ENCODE measurements around the gene SCN4B. TPM values are rescaled to one million over a fixed set of nuclear protein-coding genes. Genes with fewer than 3 reads are reported as not detected.

SCN4B gene
- total RNA-seq, 2 donors from 2014 or later: not detected

DNA sequence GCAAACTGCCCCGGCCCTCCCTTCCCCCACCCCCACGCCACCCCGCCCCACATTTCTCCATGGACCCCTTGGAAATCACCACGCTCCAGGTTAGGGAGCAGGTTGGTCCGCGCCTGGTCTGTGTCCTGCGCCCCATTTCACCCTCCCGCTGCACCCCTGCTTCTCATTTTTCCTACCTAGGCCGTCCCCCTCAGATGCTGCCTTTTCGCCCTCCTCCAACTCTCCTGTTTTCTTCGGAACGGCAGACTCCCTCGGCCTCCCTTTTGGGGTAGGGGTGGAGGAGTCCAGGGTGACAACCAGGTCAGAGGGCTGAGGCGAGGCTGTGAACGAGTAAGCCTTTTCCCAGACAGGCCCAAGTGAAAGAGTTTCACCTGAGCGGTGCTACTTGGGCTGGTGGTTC is 893 bp upstream of the SCN4B start:
- H3K9me3 Mint-ChIP-seq: no peaks in the 10 kb centered on the region
- H3K4me3 Mint-ChIP-seq: peak overlapping the region; percentile 12
- DNase-seq (ENCODE audit: low spot score): no peak
- peaks cover 46 to 50% of the 10 kb centered on the region in 2 donors for H3K27me3 Mint-ChIP-seq
- H3K27ac Mint-ChIP-seq: no peak overlapping the region
- no peaks in the 10 kb centered on the region for H3K36me3 Mint-ChIP-seq
- H3K4me1 Mint-ChIP-seq (ENCODE audit: low read depth in 2 of 2): peaks cover 4 to 7% of the 10 kb centered on the region in 2 donors
- ATAC-seq: no peak

DNA sequence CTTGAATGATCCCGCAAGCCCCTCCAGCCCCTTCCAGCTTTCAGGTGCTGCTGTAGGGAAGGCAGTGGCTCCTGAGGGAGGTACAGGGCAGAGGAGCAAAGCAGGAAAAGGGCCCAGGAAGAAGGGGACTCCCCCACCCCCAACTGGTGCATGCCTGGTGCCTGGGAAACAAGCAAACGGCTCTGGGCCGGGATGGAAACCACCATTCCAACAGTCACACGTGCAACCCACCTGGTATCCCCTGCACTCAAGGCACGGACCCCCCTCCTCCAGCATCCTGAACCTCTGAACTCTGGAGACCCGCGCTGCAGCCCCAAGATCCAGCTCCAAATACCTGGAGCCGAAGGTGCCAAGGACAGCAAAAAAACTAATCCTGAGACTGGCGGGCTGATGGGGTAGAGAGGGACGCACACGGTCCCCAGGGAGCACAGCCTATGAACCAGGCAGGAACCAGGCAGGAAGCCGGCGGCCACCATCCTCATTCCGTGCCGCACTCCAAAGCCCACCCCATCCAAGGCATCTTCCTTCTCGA is 537 bp downstream of the SCN4B start:
- Mint-ChIP-seq H3K27ac (no peak overlapping the region), H3K9me3 (no peaks in the 10 kb centered on the region), H3K4me1 (ENCODE audit: low read depth in 2 of 2) (peaks cover 4 to 6% of the 10 kb centered on the region in 2 donors), H3K4me3 (no peak overlapping the region), H3K27me3 (peaks cover 36 to 40% of the 10 kb centered on the region in 2 donors), H3K36me3 (no peaks in the 10 kb centered on the region)
- no peak for DNase-seq (ENCODE audit: low spot score)
- ATAC-seq: no peak

DNA sequence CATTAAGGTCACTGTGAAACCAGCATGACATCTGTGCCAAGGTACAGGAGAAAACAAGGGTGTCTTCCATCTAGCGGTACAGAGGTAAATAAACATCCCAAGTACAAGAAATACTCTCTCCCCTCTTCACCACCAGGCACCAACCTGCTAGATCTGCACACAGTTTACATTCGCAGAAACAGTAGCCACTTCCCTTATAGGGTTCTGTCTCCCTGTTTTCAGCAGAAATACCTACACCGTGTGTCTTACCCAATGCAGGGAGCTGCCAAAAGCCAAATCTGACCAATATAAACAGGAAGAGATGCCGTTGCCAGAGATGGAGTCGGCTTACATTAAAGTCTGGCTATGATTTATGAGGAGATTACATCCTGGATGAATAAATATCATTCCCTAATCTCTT is 1.2 kb downstream of the SCN4B start:
- DNase-seq (ENCODE audit: low spot score) (no peak), ATAC-seq (no peak)
- Mint-ChIP-seq H3K27me3 (peaks cover 31 to 37% of the 10 kb centered on the region in 2 donors), H3K9me3 (no peaks in the 10 kb centered on the region), H3K4me3 (no peak overlapping the region), H3K36me3 (no peaks in the 10 kb centered on the region), H3K27ac (no peak overlapping the region), H3K4me1 (ENCODE audit: low read depth in 2 of 2) (peaks cover 0 to under 1% of the 10 kb centered on the region in 2 donors)

DNA sequence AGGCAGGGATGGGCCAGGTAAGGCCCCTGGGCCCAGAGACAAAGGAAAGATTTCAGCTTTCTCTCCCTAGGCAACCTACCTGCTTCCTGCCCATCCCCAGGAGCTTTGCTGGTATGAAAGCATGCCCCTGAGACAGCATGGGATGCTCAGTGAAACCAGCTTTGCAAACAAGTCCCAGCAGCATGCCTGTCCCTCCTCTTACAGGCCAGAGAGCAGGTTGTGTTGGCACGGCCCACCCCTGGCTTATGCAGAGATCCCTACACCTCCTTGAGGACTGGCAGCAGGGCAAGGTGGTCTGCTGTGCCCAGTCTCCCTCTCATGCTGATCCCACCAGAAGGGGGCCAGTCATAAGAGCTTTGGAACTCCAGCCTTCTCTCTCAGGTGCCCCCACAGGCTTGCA is 3.1 kb downstream of the SCN4B start:
- Mint-ChIP-seq H3K4me3 (no peak overlapping the region), H3K4me1 (ENCODE audit: low read depth in 2 of 2) (peaks cover 0 to 3% of the 10 kb centered on the region in 2 donors), H3K27me3 (peaks cover 31 to 36% of the 10 kb centered on the region in 2 donors), H3K9me3 (no peaks in the 10 kb centered on the region), H3K27ac (no peak overlapping the region), H3K36me3 (no peaks in the 10 kb centered on the region)
- ATAC-seq (no peak), DNase-seq (ENCODE audit: low spot score) (no peak)

DNA sequence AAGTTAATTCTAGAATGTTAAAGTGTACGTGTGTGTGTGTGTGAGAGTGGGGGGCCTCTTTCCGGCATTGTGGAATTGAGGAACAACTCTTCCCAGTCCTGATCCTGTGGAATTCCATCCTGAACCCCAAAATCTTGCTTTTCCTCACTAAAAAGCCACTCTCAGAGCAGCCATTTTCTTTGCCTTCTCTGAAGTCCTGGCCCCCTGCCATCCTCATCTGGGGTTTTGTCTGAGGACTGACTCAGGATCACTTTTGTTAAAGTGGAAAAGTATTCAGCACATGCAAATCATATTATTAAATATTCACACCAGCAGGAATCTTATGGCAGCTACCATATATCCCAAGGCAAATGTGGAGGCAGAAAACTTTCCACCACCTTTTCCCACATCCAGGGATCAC is 3.8 kb downstream of the SCN4B start:
- peaks cover 31 to 36% of the 10 kb centered on the region in 2 donors for H3K27me3 Mint-ChIP-seq
- H3K9me3 Mint-ChIP-seq: no peaks in the 10 kb centered on the region
- H3K4me3 Mint-ChIP-seq: no peak overlapping the region
- peaks cover 0 to 3% of the 10 kb centered on the region in 2 donors for H3K4me1 Mint-ChIP-seq (ENCODE audit: low read depth in 2 of 2)
- no peaks in the 10 kb centered on the region for H3K36me3 Mint-ChIP-seq
- H3K27ac Mint-ChIP-seq: no peak overlapping the region
- DNase-seq (ENCODE audit: low spot score) (no peak), ATAC-seq (no peak)

DNA sequence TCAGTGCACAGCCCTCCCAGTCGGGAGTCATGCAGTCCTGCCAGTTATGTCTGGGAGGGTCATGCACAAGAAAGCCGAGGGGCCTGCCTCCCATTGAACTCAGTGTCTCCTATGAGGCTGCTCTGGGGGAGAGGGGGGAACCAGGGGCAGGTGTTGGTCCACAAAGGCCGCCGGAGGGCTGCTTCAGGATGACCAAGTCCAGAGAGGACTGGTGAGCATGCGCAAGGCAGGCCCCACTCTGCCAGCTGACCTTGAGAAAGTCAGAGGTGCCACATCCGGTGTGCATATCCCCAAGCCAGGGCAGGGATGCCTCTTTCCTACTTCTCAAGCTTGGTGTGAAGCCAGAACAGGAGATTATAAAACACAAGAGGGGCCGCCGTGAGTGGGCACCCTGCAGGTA is 4.4 kb downstream of the SCN4B start:
- H3K36me3 Mint-ChIP-seq: no peaks in the 10 kb centered on the region
- no peak for ATAC-seq
- no peak overlapping the region for H3K27ac Mint-ChIP-seq
- H3K4me1 Mint-ChIP-seq (ENCODE audit: low read depth in 2 of 2): peaks cover 0 to 3% of the 10 kb centered on the region in 2 donors
- DNase-seq (ENCODE audit: low spot score): no peak
- no peaks in the 10 kb centered on the region for H3K9me3 Mint-ChIP-seq
- peaks cover 31 to 35% of the 10 kb centered on the region in 2 donors for H3K27me3 Mint-ChIP-seq
- H3K4me3 Mint-ChIP-seq: no peak overlapping the region

DNA sequence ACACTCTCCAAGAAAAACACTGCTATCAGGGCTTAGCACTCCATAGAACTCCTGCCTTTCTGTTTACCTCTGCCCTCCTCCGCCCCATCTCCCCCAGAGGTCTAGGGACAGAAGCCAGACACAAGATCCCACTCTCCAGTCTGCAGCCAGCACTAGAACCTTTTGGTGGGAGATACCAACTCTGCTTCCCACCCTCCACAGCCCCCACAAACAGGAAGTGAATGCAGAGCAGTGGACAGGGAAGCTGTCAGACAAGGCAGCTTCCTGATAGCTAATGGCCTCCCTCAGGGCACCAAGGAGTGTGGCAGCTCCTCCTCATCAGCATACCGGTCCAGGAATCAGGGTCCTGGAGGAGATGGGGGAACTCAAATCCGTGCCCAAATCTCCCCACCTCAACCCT is 5.1 kb downstream of the SCN4B start:
- ATAC-seq (no peak), DNase-seq (ENCODE audit: low spot score) (no peak)
- H3K4me3 Mint-ChIP-seq: no peak overlapping the region
- peaks cover 0 to 3% of the 10 kb centered on the region in 2 donors for H3K4me1 Mint-ChIP-seq (ENCODE audit: low read depth in 2 of 2)
- peaks cover 38 to 39% of the 10 kb centered on the region in 2 donors for H3K27me3 Mint-ChIP-seq
- H3K9me3 Mint-ChIP-seq: no peaks in the 10 kb centered on the region
- no peaks in the 10 kb centered on the region for H3K36me3 Mint-ChIP-seq
- no peak overlapping the region for H3K27ac Mint-ChIP-seq

DNA sequence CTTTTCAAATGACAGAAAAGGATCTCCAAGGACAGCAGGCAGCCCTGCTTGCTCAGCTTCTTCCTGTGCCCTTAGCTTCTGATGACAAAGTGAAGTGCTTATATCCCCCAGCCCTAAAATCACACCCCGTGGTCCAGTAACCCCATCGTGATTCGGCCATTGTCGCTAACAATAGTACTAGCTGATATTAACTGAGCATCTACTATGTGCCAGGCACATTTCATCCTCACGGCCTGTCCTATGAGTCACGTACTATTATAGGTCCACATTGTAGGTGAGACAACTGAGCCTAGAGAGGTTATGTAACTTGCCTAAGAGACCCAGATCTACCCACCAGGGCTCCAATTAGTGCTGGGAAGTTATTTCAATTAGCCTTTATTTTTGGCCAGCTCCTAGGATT is 6.1 kb downstream of the SCN4B start:
- no peak for DNase-seq (ENCODE audit: low spot score)
- peak overlapping the region; percentile 69 for H3K4me3 Mint-ChIP-seq
- H3K27me3 Mint-ChIP-seq: peaks cover 47 to 48% of the 10 kb centered on the region in 2 donors
- H3K4me1 Mint-ChIP-seq (ENCODE audit: low read depth in 2 of 2): peaks cover 0 to 8% of the 10 kb centered on the region in 2 donors
- no peaks in the 10 kb centered on the region for H3K9me3 Mint-ChIP-seq
- no peak overlapping the region for H3K27ac Mint-ChIP-seq
- H3K36me3 Mint-ChIP-seq: no peaks in the 10 kb centered on the region
- ATAC-seq: no peak

DNA sequence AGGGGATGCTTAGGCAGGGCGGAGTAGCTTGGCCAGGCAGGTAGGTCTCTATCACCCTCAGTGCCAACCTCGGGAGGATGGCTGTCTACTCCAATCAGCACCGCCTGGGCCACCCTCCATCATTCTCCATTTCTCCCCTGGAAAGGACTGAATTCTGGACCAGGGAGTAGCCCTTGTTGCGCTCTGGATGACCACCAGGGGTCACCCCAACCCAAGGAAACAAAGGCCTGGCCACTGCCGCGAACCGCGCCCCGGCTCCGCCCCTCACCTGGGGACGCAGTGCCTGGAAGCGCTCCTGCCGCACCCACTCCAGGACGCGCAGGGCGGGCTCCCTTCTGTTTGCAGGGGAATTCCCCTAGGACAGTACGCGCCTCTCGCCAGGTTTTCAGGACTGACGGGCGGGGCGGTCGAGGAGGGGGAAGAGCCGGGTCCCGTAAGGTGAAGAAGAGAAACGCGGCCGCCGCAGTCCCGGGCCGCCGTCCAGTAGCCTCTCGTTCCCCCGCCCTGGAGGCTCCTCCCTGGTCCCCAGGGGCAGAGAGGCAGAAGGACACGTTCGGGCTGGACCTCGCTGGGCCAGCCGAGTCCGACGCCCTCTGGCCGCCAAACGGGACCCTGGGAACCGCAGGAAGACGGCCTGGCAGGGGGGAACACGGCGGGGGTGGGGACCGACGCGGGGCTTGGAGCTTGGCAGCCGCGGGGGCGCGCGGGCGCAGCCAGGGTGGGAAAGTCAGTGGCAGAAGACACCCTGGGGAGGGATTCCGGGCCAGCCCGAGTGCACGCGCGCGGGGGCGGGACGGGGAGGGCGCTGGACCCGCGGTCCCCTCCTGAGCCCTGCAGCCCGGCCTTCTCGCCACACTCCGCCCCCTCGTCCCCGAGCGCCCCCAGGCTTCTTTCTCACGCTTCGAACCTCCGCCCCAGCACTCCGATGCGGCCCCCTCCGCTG is 7.1 kb downstream of the SCN4B start:
- no peaks in the 10 kb centered on the region for H3K36me3 Mint-ChIP-seq
- no peaks in the 10 kb centered on the region for H3K9me3 Mint-ChIP-seq
- DNase-seq (ENCODE audit: low spot score): peak; percentile 83
- ATAC-seq: peak; percentile 91 to 94
- peaks cover 0 to 8% of the 10 kb centered on the region in 2 donors for H3K4me1 Mint-ChIP-seq (ENCODE audit: low read depth in 2 of 2)
- no peak overlapping the region for H3K27ac Mint-ChIP-seq
- peak overlapping the region; percentile 78 for H3K4me3 Mint-ChIP-seq
- peaks cover 48 to 52% of the 10 kb centered on the region in 2 donors for H3K27me3 Mint-ChIP-seq

DNA sequence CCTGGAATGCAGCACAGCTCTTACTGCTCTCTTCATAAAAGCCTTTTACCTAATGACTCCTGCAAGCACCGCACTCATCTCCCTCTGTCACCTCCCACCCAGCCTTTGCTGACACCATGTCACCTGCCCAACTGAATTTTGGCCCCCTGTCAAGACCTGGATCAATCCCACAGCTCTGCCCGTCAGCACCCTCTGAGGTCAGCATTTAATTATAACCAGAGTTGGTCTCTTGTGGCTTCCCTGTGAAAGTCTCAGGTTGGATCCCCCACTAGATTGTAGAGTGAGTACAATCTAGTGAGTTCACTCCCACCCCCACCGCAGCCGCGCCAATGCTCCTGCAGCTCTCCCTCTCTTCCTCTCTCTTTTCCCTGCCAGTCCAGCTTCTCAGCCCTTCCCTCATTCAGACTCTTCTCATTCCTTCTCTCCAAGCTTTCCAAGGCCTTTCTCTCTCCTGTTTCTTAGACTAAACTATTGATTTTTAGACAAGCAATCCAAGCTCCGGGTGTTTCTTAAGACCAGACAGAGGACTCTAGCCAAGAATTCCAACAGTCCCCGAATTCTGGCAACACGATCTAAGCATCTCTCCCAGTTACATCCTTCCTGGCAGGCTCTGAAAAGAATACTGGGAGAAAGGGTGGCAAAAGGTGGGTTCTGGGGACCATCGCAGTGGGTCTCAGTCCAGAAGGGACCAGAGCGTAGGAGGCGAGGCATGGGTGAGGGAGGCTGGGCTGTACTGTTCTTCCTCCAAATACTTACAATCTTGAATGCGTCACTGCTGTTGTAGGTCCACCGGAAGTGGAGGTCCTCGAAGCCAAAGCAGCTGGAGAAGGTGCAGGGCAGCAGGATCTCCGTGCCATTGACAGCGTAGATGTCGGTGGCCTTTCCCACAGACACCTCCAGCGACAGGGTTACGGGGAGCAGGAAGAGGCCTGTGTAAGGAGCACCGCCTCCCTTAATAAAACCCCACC is 8.0 kb downstream of the SCN4B start:
- Mint-ChIP-seq H3K27me3 (peaks cover 45 to 47% of the 10 kb centered on the region in 2 donors), H3K27ac (no peak overlapping the region), H3K4me3 (peak overlapping the region; percentile 78), H3K36me3 (no peaks in the 10 kb centered on the region), H3K4me1 (ENCODE audit: low read depth in 2 of 2) (peaks cover 0 to 8% of the 10 kb centered on the region in 2 donors), H3K9me3 (no peaks in the 10 kb centered on the region)
- ATAC-seq (no peak), DNase-seq (ENCODE audit: low spot score) (peak; percentile 12)

DNA sequence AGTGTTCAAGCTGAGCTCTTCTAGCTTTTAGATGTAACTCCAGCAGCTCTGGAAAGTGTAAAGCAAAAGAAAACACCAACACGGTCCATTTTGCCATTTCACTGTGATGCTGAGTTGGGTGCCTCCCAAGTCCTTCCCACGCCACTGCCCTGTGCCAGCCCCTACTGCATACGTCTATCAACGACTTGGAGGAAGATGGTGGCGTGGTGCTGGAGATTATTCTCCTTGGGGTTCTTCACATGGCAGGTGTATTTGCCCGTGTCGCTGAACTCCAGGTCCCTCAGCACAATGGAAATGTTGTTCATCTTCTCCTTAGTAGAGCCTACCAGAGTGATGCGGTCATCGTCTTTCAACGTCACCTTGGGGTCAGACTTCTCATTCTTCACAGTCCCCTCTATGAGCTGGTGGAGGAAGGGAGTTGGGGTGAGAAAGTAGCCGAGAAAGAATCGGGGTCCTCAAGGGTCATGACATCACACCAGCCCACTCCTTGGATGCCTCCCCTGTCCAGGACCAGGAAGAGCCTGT is 8.9 kb downstream of the SCN4B start:
- ATAC-seq: no peak
- no peaks in the 10 kb centered on the region for H3K9me3 Mint-ChIP-seq
- no peak overlapping the region for H3K27ac Mint-ChIP-seq
- peaks cover 0 to 8% of the 10 kb centered on the region in 2 donors for H3K4me1 Mint-ChIP-seq (ENCODE audit: low read depth in 2 of 2)
- no peaks in the 10 kb centered on the region for H3K36me3 Mint-ChIP-seq
- peak; percentile 16 for DNase-seq (ENCODE audit: low spot score)
- no peak overlapping the region for H3K4me3 Mint-ChIP-seq
- H3K27me3 Mint-ChIP-seq: peaks cover 48 to 54% of the 10 kb centered on the region in 2 donors

DNA sequence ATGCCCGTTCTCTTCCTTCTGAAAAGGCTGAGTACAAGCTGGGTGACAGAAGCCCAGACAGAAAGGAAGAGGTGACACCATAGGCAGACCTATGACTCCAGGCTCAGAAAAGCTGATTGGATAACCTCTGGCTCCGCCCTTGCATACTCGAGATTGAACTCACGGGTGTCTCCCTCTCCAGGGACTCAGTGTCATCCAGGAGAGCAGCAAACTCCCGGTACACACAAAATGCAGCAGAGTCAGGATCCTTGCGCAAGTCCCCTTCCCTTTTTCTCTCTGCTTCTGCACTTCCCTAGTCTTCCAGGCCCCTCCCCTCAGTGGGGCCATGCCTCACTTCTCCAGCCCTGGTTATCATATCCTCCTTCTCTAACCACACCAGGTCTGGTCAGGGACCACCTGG is 9.8 kb downstream of the SCN4B start:
- Mint-ChIP-seq H3K27me3 (peaks cover 49 to 62% of the 10 kb centered on the region in 2 donors), H3K36me3 (no peaks in the 10 kb centered on the region), H3K4me1 (ENCODE audit: low read depth in 2 of 2) (peaks cover 0 to 8% of the 10 kb centered on the region in 2 donors), H3K9me3 (no peaks in the 10 kb centered on the region), H3K27ac (no peak overlapping the region), H3K4me3 (no peak overlapping the region)
- ATAC-seq (no peak), DNase-seq (ENCODE audit: low spot score) (peak; percentile 20)

DNA sequence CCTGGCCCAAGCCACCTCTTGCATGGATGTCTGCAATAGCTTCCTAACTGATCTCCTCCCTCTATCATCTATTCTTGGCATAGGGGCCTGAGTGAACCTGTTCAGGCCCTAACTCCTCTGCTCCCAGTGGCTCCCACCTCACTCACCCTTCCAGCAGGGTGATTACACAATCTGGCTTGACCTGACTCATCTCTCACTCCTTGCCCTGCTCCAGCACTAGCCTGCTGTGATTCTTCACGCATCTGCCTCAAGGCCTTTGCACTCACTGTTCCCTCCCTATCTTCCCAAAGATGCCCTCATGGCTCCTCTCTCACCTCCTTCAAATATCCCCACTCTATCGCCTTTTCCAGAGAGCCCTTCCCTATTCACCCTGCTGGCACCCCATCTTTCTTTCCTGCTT is 10.5 kb downstream of the SCN4B start:
- H3K4me1 Mint-ChIP-seq (ENCODE audit: low read depth in 2 of 2): peaks cover 0 to 8% of the 10 kb centered on the region in 2 donors
- H3K4me3 Mint-ChIP-seq: no peak overlapping the region
- peaks cover 49 to 62% of the 10 kb centered on the region in 2 donors for H3K27me3 Mint-ChIP-seq
- ATAC-seq (no peak), DNase-seq (ENCODE audit: low spot score) (peak; percentile 3)
- H3K36me3 Mint-ChIP-seq: no peaks in the 10 kb centered on the region
- no peak overlapping the region for H3K27ac Mint-ChIP-seq
- no peaks in the 10 kb centered on the region for H3K9me3 Mint-ChIP-seq
